ENCODE data around the gene CCDC14.
"Not testable (repeated sequence)": the region's sequence is repeated elsewhere in the genome, so short reads cannot be mapped to it uniquely, and the experiment has no call there.

DNA sequence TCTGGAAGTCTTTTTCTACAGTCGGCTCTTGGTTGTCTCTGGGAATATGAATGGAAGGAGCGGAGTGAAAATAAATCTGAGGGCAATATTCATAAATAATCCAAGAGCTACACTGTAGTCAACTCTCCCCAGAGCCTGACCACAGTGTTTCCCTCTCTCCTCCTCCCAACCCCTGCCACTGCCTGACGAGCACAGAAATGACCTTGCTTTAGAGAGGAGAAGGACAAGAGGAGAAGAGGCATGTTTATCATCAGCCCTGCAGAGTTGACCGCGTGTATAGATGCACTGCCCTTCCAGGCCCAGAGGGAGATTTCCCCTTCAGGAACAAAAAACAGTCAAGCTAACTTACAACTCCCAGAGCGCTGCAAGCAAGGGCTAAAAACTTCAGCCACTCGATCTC is 14.0 kb upstream of the CCDC14 start:
- not testable (repeated sequence) for TF ChIP-seq ZNF507 (tag; conservative IDR thresholded peaks at IDR 0.05); SIN3B (IDR thresholded peaks at IDR 0.05; ENCODE audit: low read depth); KDM2B (CRISPR knock-in tag; IDR thresholded peaks at IDR 0.05); TSC22D4 (tag; IDR thresholded peaks at IDR 0.05); NCOA2 (IDR thresholded peaks at IDR 0.05; ENCODE audit: partially characterized antibody in 2 of 2); NR2C1 (IDR thresholded peaks at IDR 0.05); NR2C1 (tag; IDR thresholded peaks at IDR 0.05); ZZZ3 (IDR thresholded peaks at IDR 0.05); TBP (optimal IDR thresholded peaks at IDR 0.05; ENCODE audit: low read depth, low read length); EZH2 (IDR thresholded peaks at IDR 0.05; ENCODE audit: borderline replicate concordance, low read depth, low read length); ZKSCAN1 (IDR thresholded peaks at IDR 0.05; ENCODE audit: low read depth, low read length)
